GM18517 (cell line): ENCODE measurements around the gene C5AR1.
"Not testable (repeated sequence)": the region's sequence is repeated elsewhere in the genome, so short reads cannot be mapped to it uniquely, and the experiment has no call there.

Experiments
- ATAC-seq: cut with Tn5 transposase; IDR thresholded peaks from one replicate; pipeline ENCODE4 v1.9.1; 2021; ENCODE audit warnings: mild to moderate bottlenecking, moderate library complexity; ENCODE audit not compliant: unreplicated experiment

The C5AR1 gene

DNA sequence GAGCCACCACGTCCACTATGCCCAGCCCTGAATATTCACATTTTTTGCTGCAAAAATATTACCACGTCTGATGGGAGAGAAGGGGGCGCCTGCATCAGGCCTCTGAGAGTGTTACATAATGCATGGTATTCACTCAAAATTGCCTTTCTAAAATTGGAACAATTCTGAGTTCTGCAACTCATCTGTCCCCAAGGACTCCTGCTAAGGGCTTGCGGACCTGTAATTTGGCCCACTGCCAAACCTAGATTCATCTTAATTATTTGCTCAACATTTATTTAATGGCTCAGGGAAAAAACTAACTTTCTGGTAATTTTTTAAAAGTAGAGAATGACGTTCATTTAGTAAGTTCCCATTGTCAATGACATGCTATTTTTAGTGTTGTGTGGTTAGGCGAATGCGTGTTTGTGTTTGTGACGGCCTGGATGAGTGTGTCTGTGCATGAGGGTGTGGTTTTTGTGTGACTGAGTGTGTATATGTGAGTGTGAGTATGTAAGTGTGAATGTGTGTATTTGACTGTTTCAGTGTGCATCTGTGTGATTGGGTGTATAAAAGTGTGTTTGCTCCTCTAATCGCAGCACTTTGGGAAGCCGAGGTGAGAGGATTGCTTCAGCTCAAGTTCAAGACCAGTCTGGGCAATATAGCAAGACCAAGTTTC, 26.1 kb upstream of the C5AR1 start:
- ATAC-seq, result no peak

GRCh38 chr19:47284324-47284899, 25.2 kb upstream of the C5AR1 start:
- ATAC-seq, result no peak

DNA sequence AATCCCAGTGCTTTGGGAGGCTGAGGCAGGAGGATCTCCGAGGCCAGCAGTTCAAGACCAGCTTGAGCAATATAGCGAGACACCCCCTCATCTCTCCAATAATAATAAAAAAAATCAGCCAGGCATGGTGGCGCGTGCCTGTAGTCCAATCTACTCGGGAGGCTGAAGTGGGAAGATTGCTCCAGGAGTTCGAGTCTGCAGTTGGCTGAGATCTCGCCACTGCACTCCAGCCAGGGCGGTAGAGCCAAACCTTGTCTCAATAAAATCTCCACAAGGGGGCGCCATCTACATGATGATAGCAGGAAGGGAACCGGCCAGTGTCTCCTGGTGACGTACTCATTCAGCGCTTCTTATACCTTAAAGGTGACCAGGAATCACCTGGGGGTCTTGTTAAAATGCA, 13.6 kb upstream of the C5AR1 start:
- no peak for ATAC-seq

GRCh38 chr19:47300867-47301266, 8.8 kb upstream of the C5AR1 start:
- not testable (repeated sequence) for ATAC-seq

- no peak for ATAC-seq
These were observed 7.4 kb upstream of the C5AR1 start for GRCh38 chr19:47302249-47302648.

DNA sequence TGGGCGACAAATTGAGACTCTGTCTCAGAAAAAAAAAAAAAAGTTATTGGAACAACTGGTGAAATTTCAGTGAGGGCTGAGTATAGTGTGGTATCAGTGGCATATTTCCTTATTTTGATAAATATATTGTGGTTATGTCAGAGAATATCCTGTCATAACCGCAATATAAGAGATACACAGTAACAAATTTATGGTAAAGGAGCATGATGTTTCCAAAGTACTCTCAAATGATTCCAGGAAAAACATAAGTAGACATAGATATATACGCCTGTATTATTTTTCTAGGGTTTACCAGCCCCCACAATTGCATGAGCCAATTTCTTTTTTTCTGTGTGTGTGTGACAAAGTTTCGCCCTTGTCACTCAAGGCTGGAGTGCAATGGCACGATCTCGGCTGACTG, 5.7 kb upstream of the C5AR1 start:
- ATAC-seq, result no peak

GRCh38 chr19:47305309-47305751, 4.3 kb upstream of the C5AR1 start:
- no peak for ATAC-seq

- no peak for ATAC-seq
These were observed 3.4 kb upstream of the C5AR1 start for GRCh38 chr19:47306303-47306702.

DNA sequence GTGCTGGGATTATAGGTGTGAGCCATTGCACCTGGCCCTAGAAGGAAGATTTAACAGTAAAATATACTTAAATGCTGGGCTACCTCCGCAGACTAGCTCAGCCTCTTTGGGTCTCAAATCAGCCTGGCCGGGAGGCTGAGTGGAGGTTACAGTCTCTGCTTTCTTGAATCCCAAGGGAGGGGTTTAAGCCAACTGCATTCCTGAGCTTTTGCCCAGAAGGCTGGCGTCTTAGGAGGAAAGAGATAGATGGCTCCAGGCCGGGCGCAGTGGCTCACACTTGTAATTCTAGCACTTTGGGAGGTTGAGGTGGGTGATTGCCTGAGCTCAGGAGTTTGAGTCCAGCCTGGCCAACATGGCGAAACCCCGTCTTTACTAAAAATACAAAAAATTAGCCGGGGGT, 623 bp upstream of the C5AR1 start:
- ATAC-seq, result no peak

DNA sequence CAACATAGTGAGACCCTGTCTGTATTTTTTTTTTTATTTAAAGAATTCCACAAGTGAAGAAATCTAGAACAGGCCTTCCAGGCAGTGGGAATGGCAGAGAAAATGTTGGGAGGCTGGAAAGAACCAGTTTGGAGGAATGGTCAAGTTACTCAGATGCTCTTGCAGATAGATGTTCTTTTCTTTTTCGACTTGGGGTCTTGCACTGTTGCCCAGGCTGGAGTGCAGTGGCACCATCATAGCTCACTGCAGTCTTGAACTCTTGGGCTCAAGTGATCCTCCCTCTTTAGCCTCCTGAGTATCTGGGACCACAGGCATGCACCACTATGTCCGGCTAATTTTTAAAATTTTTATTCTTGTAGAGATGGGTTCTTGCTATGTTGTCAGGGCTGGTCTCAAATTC, 662 bp downstream of the C5AR1 start:
- no peak for ATAC-seq

- ATAC-seq, result no peak
These were observed 1.2 kb downstream of the C5AR1 start for GRCh38 chr19:47310819-47311218.

DNA sequence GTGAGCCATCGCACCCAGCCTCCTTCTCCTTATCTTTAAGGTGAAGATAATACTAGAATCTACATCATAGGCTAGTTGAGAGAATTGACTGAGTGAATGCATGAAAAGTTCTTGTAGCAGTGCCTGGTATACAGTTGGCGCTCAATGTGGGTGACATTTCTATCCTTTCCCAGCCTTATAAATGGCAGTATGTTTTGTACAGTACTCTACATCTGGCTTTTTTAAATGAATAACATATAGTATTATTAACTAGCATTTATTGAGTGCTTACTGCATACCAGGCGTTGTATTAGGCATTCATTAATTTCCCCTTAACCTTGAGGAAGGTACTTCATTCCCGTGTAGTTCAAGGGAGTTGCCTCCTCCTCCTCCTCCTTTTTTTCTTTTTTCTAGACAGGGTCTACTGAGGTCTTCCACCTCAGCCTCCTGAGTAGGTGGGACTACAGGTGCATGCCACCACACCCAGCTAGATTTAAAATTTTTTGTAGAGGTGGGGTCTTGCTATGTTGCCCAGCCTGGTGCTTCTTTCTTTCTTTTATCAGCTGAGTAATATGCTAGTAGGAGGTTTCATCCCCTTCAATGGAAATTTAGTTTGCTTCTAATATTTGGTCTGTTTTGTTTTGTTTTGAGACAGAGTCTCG, 2.8 kb downstream of the C5AR1 start:
- ATAC-seq, result no peak

DNA sequence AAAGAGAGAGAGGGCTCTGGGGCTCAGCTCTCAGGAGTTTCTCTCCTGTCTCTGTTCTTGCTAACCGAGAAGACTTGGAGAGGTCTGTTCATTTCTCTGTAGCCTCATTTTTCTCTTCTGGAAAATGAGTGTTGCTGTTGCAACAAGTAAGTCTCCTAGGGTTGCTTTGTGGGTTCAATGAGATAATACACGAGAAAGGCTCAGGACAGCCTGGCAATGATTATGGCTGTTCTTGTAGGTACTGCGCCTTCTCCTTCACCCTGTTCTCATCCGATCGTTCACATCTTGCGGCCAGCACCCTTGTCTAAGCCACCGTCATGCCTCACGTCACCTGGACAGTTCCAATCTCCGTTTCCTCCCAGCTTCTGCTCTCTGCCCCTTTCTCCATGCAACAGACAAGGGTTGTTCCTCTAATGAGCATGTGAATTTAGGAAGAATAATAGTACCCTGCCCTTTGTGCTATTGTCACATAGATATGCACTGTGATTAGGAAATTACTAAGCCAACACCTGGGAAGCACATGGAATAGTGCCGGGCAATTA, 4.2 kb downstream of the C5AR1 start:
- no peak for ATAC-seq

DNA sequence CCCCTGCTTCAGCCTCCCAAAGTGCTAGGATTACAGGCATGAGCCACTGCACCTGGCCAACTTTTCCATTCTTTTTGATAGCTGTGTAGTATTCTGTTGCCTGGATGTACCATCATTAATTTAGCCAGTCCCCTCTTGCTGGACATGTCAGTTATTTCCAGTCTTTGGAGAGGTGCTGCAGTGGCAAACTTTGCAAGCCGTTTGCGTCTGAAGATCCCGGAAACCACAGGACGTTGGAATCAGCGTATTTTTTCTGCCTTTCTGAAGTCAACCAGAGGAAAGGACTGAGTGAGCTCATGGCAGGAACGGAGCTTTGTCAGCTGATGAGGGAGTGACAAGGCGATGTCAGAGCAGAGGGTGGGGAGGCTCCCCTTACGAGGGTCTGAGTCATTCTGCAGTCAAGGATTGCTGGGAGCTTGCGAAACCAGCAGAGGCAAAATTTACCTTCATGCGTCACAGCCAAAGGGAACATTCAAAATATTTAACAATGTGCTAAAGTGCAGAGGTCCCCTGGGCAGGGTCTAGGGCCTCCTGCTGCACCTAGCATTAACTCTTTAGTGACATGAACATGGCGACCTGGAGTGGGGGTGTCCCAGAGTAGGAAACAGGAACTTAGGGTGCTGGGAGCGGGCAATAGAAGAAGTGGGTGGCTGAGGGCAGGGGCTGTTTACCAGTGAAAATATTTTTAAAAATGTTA, 5.6 kb downstream of the C5AR1 start:
- no peak for ATAC-seq

- ATAC-seq, result no peak
These were observed 6.9 kb downstream of the C5AR1 start for GRCh38 chr19:47316513-47316912.

- ATAC-seq, result no peak
These were observed 10.5 kb downstream of the C5AR1 start for GRCh38 chr19:47319923-47320871.

GRCh38 chr19:47321630-47322029, 12.0 kb downstream of the C5AR1 start:
- ATAC-seq, result no peak

GRCh38 chr19:47322058-47322457, 12.4 kb downstream of the C5AR1 start:
- no peak for ATAC-seq

DNA sequence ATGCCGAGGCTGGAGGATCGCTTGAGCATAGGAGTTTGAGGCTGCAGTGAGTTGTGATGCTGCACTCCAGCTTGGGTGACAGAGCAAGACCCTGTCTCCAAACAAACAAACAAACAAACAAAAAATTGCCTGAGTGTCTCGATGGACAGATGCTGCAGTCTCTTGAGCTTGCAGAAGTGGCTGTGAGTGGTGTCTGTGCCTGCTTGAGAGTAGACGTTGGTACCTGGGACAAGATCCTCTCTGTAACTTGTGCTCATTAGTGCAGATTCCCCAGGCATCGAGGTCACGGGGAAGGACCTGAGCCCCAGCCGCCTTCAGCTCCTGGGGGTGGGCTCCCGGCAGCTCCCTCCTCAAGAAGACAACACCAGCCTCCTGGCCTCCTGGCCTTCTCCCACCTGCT, 13.7 kb downstream of the C5AR1 start:
- ATAC-seq, result no peak

DNA sequence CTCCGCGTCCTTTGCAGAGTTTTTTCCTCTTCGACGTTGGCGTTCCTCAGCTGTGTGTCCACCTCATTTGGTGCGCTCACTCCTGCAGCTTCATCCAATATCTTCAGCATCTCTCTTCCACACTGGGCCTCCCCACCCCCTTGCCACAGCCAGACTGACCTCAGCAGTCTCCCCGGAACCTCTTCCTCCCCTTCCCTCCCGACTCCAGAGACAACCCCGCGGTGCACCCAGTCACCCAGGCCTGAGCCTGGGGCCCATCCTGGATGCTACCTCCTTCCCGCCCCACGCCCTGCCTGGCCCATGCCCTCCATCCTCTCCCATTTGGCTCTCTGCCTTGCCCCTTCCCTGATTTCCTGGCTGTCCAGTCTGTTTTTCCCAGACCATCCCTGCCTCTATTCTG, 14.2 kb downstream of the C5AR1 start:
- no peak for ATAC-seq

DNA sequence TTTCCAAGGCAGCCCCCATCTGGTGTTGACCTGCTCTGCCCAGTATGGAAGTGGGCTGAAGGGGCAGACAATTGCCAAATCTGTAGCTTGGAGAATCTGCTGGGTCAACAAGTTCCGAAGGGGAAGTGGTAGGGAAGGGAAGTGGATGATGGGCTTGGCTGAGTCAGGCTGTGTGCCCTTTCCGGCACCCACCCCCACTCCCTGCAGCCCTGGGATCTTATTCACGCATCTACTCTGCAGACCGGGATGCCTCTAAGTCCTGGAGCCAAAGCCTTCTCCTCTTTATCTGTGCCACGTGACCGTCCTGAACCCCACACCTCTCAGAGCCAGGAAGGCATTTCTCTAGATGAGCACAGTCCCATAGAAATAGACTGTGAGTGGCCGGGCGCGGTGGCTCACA, 14.8 kb downstream of the C5AR1 start:
- ATAC-seq, result no peak
